NCI-H345 treated with DMSO at 0.1 percent for 48 hours (cell line): ENCODE data around the gene PER1.

Experiments
- DNase-seq: peaks from one replicate; lab custom pipeline; 2025; ENCODE audit not compliant: unreplicated experiment; lab: John Stamatoyannopoulos, UW

Gene PER1

GRCh38 chr17:8095361-8095760, 56.8 kb downstream of the PER1 start:
- DNase-seq, result no peak

GRCh38 chr17:8091033-8091687, 61.0 kb downstream of the PER1 start:
- no peak for DNase-seq
